Ramos (cell line): ENCODE data around the gene GPC3.
"Not testable (repeated sequence)": the region's sequence is repeated elsewhere in the genome, so short reads cannot be mapped to it uniquely, and the experiment has no call there.

Source experiments
- in situ Hi-C: fragments of 300-500 bp; cut with MboI; formaldehyde crosslinking; loops from one replicate; pipeline ENCODE4 v1.14.3; 2022; ENCODE audit warnings: low sequenced_read_pairs; ENCODE audit not compliant: unreplicated experiment

GPC3 gene

GRCh38 chrX:133999031-133999705 lies 13.8 kb upstream of the GPC3 start:
- in situ Hi-C loops: no loop called here

GRCh38 chrX:133995759-133996158 lies 10.4 kb upstream of the GPC3 start:
- in situ Hi-C loops: no loop called here

DNA sequence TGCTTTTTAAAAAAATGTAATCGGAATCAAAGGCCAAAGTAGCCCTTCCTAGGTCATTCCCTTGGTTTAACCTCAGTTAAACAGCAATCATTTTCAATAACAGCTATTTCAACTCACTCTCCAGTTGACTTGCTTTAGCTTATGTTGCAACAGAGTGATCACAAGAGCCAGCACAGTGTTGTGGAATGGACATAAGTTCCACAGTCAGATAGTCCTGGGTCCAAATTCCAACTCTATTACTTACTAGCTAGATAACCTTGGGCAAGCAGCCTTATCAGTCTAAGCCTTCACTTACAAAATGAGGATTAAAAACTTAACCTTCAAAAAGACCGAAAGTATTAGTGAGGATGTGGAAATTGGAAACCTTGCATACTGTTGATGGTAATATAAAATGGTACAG lies 9.2 kb upstream of the GPC3 start:
- in situ Hi-C loops: no loop called here

- in situ Hi-C loops: no loop called here
Measured at GRCh38 chrX:133992882-133993281, 7.5 kb upstream of the GPC3 start.

GRCh38 chrX:133991814-133992213 lies 6.4 kb upstream of the GPC3 start:
- in situ Hi-C loops: no loop called here

GRCh38 chrX:133991057-133991456 lies 5.7 kb upstream of the GPC3 start:
- in situ Hi-C loops: not testable (repeated sequence)

GRCh38 chrX:133989993-133990392 lies 4.6 kb upstream of the GPC3 start:
- in situ Hi-C loops: no loop called here

- in situ Hi-C loops: no loop called here
Measured at GRCh38 chrX:133989490-133989889, 4.1 kb upstream of the GPC3 start.

GRCh38 chrX:133988010-133988409 lies 2.6 kb upstream of the GPC3 start:
- in situ Hi-C loops: no loop called here

- in situ Hi-C loops: no loop called here
Measured at GRCh38 chrX:133987188-133987587, 1.8 kb upstream of the GPC3 start.

- in situ Hi-C loops: no loop called here
Measured at GRCh38 chrX:133985967-133986683, 731 bp upstream of the GPC3 start.

DNA sequence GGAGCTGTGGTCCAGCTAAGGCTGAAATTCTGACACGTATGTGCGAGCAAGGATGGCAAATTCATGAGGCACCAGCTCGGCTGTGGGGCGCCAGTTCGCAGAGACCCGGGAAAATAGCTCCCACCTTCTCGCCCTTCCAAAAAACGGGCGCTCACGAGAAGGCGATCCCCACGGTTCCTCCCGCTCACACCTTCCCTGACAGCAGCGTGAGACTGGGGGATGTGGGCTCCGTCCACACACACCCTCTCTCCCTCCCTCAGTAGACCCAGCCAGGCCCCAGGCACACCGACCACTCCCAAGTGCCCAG lies 584 bp downstream of the GPC3 start:
- in situ Hi-C loops: no loop called here

- in situ Hi-C loops: no loop called here
Measured at GRCh38 chrX:133983974-133984845, 1.2 kb downstream of the GPC3 start.

- in situ Hi-C loops: no loop called here
Measured at GRCh38 chrX:133983256-133983973, 2.0 kb downstream of the GPC3 start.

DNA sequence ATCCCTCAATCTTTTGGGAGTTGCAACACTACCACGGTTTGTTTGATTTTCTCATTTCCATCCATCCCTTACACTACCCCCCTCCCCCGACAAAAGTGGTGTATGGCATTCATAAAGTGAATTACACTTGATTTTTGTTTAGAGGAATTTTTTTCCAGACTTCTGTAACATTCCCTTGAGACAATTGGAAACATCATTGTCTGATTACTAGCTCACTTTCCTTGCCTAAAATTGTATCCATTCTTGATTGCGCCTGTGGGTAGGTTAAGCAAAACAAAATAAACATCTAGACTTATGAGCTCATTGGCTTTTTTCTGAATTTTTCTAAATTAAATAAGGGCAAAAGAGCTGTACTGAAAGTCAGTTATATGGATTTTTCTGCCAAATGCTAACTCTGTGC lies 3.5 kb downstream of the GPC3 start:
- in situ Hi-C loops: no loop called here

GRCh38 chrX:133980832-133981588 lies 4.4 kb downstream of the GPC3 start:
- in situ Hi-C loops: no loop called here

DNA sequence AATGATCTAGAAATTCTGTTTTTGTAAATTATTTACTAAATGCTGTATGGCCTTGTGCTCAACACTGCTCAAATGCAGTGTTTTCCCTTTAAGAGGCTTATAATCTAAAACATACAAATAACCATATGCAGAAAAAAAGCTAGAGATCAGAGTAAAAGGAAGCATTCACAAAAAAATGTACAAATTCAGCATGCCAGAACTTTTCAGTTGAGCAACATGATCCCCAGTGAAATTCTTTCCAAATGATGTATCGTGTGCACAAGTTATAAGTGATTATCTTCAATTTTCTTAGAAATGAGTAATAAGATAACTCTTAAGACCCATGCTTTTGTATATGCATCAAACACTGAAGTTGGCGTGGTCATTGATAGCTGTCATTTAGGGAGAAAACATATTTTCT lies 5.0 kb downstream of the GPC3 start:
- in situ Hi-C loops: no loop called here

GRCh38 chrX:133979641-133980230 lies 5.7 kb downstream of the GPC3 start:
- in situ Hi-C loops: no loop called here

GRCh38 chrX:133973704-133974103 lies 11.7 kb downstream of the GPC3 start:
- in situ Hi-C loops: no loop called here

GRCh38 chrX:133972916-133973315 lies 12.5 kb downstream of the GPC3 start:
- in situ Hi-C loops: no loop called here
